Measurements from ENCODE around the gene EPHB2.

DNA sequence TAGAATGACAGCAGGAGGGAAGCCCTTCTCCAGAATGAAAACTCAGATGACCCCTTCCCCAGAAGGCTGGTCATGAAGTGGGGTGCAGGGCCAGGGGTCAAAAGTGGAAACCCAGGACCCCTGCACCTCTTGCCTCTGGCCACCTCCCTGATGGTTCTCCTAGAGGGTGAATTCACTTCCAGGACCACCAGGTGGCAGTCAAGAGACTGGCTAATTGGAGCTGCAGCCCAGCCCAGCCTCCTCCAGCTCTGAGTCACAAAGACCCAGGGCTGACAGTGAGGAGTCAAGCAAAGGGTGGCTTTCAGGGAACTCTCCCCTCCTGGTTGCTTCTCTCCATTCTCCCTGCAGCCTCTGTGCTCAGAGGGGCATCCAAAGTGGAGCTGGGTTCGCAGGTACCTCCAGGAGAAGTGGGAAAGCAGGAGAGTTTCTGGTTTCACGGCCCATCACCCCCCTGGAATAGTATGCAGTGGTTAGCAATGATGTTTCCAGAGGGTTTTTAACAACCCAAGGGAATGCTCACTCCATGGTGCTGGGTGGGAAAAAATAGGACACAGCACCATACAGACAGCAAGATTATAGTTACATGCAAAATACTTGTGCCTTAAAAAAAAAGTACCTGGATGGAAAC, 6.1 kb upstream of the EPHB2 start:
- TF ChIP-seq, protein P1, sequence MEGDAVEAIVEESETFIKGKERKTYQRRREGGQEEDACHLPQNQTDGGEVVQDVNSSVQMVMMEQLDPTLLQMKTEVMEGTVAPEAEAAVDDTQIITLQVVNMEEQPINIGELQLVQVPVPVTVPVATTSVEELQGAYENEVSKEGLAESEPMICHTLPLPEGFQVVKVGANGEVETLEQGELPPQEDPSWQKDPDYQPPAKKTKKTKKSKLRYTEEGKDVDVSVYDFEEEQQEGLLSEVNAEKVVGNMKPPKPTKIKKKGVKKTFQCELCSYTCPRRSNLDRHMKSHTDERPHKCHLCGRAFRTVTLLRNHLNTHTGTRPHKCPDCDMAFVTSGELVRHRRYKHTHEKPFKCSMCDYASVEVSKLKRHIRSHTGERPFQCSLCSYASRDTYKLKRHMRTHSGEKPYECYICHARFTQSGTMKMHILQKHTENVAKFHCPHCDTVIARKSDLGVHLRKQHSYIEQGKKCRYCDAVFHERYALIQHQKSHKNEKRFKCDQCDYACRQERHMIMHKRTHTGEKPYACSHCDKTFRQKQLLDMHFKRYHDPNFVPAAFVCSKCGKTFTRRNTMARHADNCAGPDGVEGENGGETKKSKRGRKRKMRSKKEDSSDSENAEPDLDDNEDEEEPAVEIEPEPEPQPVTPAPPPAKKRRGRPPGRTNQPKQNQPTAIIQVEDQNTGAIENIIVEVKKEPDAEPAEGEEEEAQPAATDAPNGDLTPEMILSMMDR (IDR thresholded peaks at IDR 0.05): peak; percentile 85 to 92 (median 85)
- TF ChIP-seq POLR2A (IDR thresholded peaks at IDR 0.05): no peak

Data from testis (tissue), 2 donors.